Measurements from ENCODE around the gene LRRC3C.

The LRRC3C gene

GRCh38 chr17:39965017-39965699, 37.6 kb downstream of the LRRC3C start:
- no peak for TF ChIP-seq CTCF (IDR thresholded peaks at IDR 0.05; ENCODE audit: extremely low read depth, missing control alignments)
- no peak for DNase-seq (ENCODE audit: low spot score)

DNA sequence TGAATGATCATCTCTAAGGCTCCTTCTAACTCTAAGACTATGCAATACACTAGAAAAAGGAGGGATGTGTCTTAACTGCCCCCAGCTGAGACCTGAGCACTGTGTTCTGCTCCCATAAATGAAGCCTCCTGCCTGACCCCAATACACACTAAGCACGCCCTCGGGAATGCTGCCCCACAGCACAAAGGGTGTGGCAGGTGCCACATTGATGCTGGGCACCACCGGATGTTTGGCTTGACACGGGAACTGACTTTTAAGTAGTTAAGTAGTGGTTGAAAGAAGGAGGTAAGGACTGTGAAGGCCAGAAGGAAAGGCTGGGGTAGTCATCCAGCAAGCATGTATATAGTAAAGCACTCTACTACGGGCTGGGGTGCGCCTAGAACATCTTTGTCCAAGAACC, 39.2 kb downstream of the LRRC3C start:
- no peak for DNase-seq (ENCODE audit: low spot score)
- TF ChIP-seq CTCF (IDR thresholded peaks at IDR 0.05; ENCODE audit: extremely low read depth, missing control alignments) = no peak

DNA sequence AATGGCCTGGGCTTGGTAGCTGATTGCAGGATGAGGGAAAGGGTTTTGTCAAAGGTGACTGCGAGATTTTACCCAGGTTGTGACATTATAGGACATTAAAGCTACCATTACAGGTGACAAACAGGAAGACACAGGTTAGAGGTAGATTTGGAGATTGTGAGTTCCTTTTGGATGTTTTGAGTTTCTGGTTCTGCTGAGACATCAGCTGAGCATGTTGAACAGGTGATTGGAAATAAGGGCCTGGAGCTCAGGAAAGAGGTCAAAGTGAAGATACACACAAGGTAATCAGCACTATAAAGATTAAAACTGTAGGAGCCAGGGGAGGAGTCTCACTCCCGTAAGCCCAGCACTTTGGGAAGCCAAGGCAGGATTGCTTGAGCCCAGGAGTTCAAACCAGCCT, 41.2 kb downstream of the LRRC3C start:
- no peak for TF ChIP-seq CTCF (IDR thresholded peaks at IDR 0.05; ENCODE audit: extremely low read depth, missing control alignments)
- no peak for DNase-seq (ENCODE audit: low spot score)

GRCh38 chr17:39969375-39969774, 41.8 kb downstream of the LRRC3C start:
- no peak for TF ChIP-seq CTCF (IDR thresholded peaks at IDR 0.05; ENCODE audit: extremely low read depth, missing control alignments)
- no peak for DNase-seq (ENCODE audit: low spot score)

DNA sequence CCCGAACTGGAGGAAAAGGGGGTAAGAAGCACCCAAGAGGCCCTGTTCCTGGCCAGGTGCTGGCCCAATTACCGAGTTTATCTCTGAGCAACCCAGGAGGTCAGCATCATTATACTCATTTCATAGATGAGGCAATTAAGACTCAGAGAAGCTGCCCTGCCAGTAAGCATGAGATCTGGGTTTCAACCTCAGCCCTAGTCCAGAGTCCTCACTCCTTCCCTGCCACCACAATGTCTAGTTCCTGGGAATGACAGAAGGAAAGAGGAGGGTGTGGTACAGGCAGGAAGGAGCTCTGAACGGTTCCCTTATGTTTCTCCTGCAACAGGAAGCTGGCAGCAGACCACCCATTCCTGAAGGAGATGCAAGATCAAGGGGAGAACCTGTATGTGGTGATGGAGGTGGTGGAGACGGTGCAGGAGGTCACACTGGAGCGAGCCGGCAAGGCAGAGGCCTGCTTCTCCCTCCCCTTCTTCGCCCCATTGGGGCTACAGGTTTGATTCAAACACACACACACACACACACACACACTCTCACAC, 42.7 kb downstream of the LRRC3C start:
- DNase-seq (ENCODE audit: low spot score) = no peak
- TF ChIP-seq CTCF (IDR thresholded peaks at IDR 0.05; ENCODE audit: extremely low read depth, missing control alignments) = no peak

GRCh38 chr17:39971076-39971603, 43.6 kb downstream of the LRRC3C start:
- TF ChIP-seq CTCF (IDR thresholded peaks at IDR 0.05; ENCODE audit: extremely low read depth, missing control alignments) = no peak
- DNase-seq (ENCODE audit: low spot score) = no peak

GRCh38 chr17:39972271-39972670, 44.7 kb downstream of the LRRC3C start:
- DNase-seq (ENCODE audit: low spot score) = no peak
- no peak for TF ChIP-seq CTCF (IDR thresholded peaks at IDR 0.05; ENCODE audit: extremely low read depth, missing control alignments)
